HCT116 (cell line): Measurements from ENCODE around the gene LRRIQ1. TPM values are rescaled to one million over a fixed set of nuclear protein-coding genes. Genes with fewer than 3 reads are reported as not detected.

Source experiments
- ATAC-seq: fragments of 200-7000 bp; cut with Tn5 transposase; 2 replicates; pipeline ENCODE4 v1.9.1; 2020; ENCODE audit warnings: mild to moderate bottlenecking, moderate library complexity
- BruUV-seq: library from RNA; stranded (reverse); fragments of 400-500 nt; replicated peaks from 2 replicates; lab custom pipeline; 2021; lab: Mats Ljungman, UMichigan
- CTCF ChIA-PET: fragments of 300-600 bp; sonication (Branson Sonifier 250); formaldehyde crosslinking; loops from one replicate; lab custom pipeline; 2021; ENCODE audit warnings: antibody characterized with exemption; lab: Charles Lee
- POLR2A ChIA-PET: fragments of 300-600, 350-600 bp; sonication (Branson Sonifier 250); formaldehyde crosslinking; loops from one replicate; lab custom pipeline; 2021; ENCODE audit warnings: antibody characterized with exemption; lab: Charles Lee
- RAD21 ChIA-PET, 2 experiments: fragments of 300-600 bp; sonication (Branson Sonifier 250); formaldehyde crosslinking; loops; one replicate each; lab custom pipeline; 2023; ENCODE audit warnings: low total read pairs in 2 of 2; ENCODE audit not compliant: uncharacterized antibody in 2 of 2, unreplicated experiment in 2 of 2, low non-redundant PET in 1 of 2; lab: Charles Lee
- DNase-seq: peaks from one replicate; pipeline ENCODE4 v3.0.0-alpha.2; 2010; ENCODE audit warnings: low read depth, low spot score
- H2AFZ ChIP-seq: fragments of 200-600 bp; shearing (Covaris generic), sonication (generic); 2 replicates; pipeline ENCODE4 v1.6.1; 2017; ENCODE audit warnings: low read depth, mixed run types, mixed read lengths, antibody characterized with exemption, low read length; ENCODE audit not compliant: poor library complexity, severe bottlenecking
- H3K27ac ChIP-seq: 2 replicates; pipeline ENCODE4 v1.5.1; 2012; ENCODE audit warnings: low read depth, low read length
- H3K27me3 ChIP-seq: fragments of 200-600 bp; sonication (generic); 2 replicates; pipeline ENCODE4 v1.6.1; 2016; ENCODE audit warnings: mixed run types, low read length, mixed read lengths; ENCODE audit not compliant: insufficient read depth
- H3K36me3 ChIP-seq, 2 experiments: fragments of 200-500 bp in 1 of 2; fragments of 200-600 bp in 1 of 2; sonication (Bioruptor generic) in 1 of 2; sonication (generic) in 1 of 2; 2 replicates each; pipeline versions ENCODE4 v1.5.1 to v1.6.1; 2014 to 2016; ENCODE audit warnings: low read length in 2 of 2, inconsistent platforms in 1 of 2, mixed read lengths in 1 of 2, mixed run types in 1 of 2; ENCODE audit not compliant: insufficient read depth in 2 of 2, control insufficient read depth in 1 of 2
- H3K4me1 ChIP-seq, 2 experiments: fragments of 200-600 bp in 1 of 2; sonication (generic) in 1 of 2; 2 replicates each; pipeline versions ENCODE4 v1.5.1 to v1.6.1; 2012 to 2017; ENCODE audit warnings: low read length in 2 of 2, inconsistent platforms in 1 of 2, mild to moderate bottlenecking in 1 of 2, mixed read lengths in 1 of 2, mixed run types in 1 of 2, moderate library complexity in 1 of 2; ENCODE audit not compliant: insufficient read depth in 2 of 2, control insufficient read depth in 1 of 2
- H3K4me2 ChIP-seq: fragments of 200-600 bp; sonication (generic); 2 replicates; pipeline ENCODE4 v1.6.1; 2017; ENCODE audit warnings: mixed run types, low read length, mixed read lengths
- H3K4me3 ChIP-seq, 2 experiments: fragments of 200-600 bp in 1 of 2; sonication (generic) in 1 of 2; replicated peaks in 1 of 2; 2 replicates each; pipeline ENCODE4 v1.5.1; 2011 to 2016; ENCODE audit warnings: low read length in 2 of 2, control low read depth in 1 of 2, low read depth in 1 of 2, mild to moderate bottlenecking in 1 of 2, mixed read lengths in 1 of 2, mixed run types in 1 of 2
- H3K79me2 ChIP-seq: fragments of 200-600 bp; sonication (generic); 2 replicates; pipeline ENCODE4 v1.6.1; 2017; ENCODE audit warnings: mild to moderate bottlenecking, mixed run types, low read length, moderate library complexity, mixed read lengths; ENCODE audit not compliant: insufficient read depth
- H3K9ac ChIP-seq: fragments of 200-600 bp; sonication (generic); 2 replicates; pipeline ENCODE4 v1.6.1; 2016; ENCODE audit warnings: low read length, mixed read lengths
- H3K9me2 ChIP-seq: fragments of 200-600 bp; sonication (generic), shearing (Covaris generic); 2 replicates; pipeline ENCODE4 v1.6.1; 2017; ENCODE audit warnings: mixed run types, mild to moderate bottlenecking, moderate library complexity; ENCODE audit not compliant: insufficient read depth
- H3K9me3 ChIP-seq, 2 experiments: fragments of 200-500 bp in 1 of 2; fragments of 200-600 bp in 1 of 2; sonication (Bioruptor generic) in 1 of 2; sonication (generic) in 1 of 2; 2 replicates each; pipeline ENCODE4 v1.6.1; 2014 to 2017; ENCODE audit warnings: low read length in 2 of 2, mixed read lengths in 2 of 2, inconsistent platforms in 1 of 2, low read depth in 1 of 2, mild to moderate bottlenecking in 1 of 2, mixed run types in 1 of 2, moderate library complexity in 1 of 2; ENCODE audit not compliant: control insufficient read depth in 1 of 2, insufficient read depth in 1 of 2
- H4K20me1 ChIP-seq: fragments of 200-600 bp; sonication (generic), shearing (Covaris generic); 2 replicates; pipeline ENCODE4 v1.6.1; 2017; ENCODE audit warnings: mixed run types, mild to moderate bottlenecking, moderate library complexity; ENCODE audit not compliant: insufficient read depth
- CEBPB ChIP-seq: IDR thresholded peaks from 2 replicates; pipeline ENCODE4 v1.6.1; 2012; ENCODE audit warnings: low read depth
- ELF1 ChIP-seq: IDR thresholded peaks from 2 replicates; pipeline ENCODE4 v1.6.1; 2012; ENCODE audit warnings: low read depth, borderline replicate concordance
- EZH2phosphoT487 ChIP-seq: fragments of 200-600 bp; IDR thresholded peaks from 2 replicates; pipeline ENCODE4 v1.6.1; 2018; ENCODE audit warnings: antibody characterized with exemption, borderline replicate concordance
- FOSL1 ChIP-seq: IDR thresholded peaks from 2 replicates; pipeline ENCODE4 v1.6.1; 2012; ENCODE audit warnings: low read depth
- JUND ChIP-seq: IDR thresholded peaks from 2 replicates; pipeline ENCODE4 v1.6.1; 2012
- POLR2A ChIP-seq: IDR thresholded peaks from 2 replicates; pipeline ENCODE4 v1.7.0; 2011; ENCODE audit warnings: borderline replicate concordance; ENCODE audit not compliant: insufficient read depth, insufficient read length; ENCODE audit errors: extremely low read depth
- RAD21 ChIP-seq: IDR thresholded peaks from 2 replicates; pipeline ENCODE4 v1.6.1; 2012; ENCODE audit warnings: low read depth, mild to moderate bottlenecking
- SIN3A ChIP-seq: IDR thresholded peaks from 2 replicates; pipeline ENCODE4 v1.6.1; 2012; ENCODE audit warnings: low read depth
- SRF ChIP-seq: IDR thresholded peaks from 2 replicates; pipeline ENCODE4 v1.6.1; 2012; ENCODE audit warnings: low read depth
- ZNF274 ChIP-seq: fragments of 200-500 bp; sonication (Bioruptor generic); IDR thresholded peaks from 2 replicates; pipeline ENCODE4 v1.6.1; 2014; ENCODE audit warnings: mild to moderate bottlenecking, low read depth, low read length, inconsistent platforms
- intact Hi-C: fragments of 100-400 bp; cut with micrococcal nuclease; formaldehyde crosslinking; loops from 2 replicates; pipeline ENCODE4 v1.10.0; 2022
- total RNA-seq: library from RNA; stranded (reverse); gene quantifications from one replicate; pipeline ENCODE4 v1.2.1, GENCODE V29; 2021; ENCODE audit not compliant: unreplicated experiment
- TF ChIP-seq, protein P1 (sequence below): IDR thresholded peaks from 2 replicates; pipeline ENCODE4 v1.6.1; 2012; ENCODE audit warnings: low read depth
- TF ChIP-seq, protein P2 (sequence below): IDR thresholded peaks from 2 replicates; pipeline ENCODE4 v1.6.1; 2012

LRRIQ1 gene
- total RNA-seq, 1 experiment from 2014 or later: 0.89 TPM

DNA sequence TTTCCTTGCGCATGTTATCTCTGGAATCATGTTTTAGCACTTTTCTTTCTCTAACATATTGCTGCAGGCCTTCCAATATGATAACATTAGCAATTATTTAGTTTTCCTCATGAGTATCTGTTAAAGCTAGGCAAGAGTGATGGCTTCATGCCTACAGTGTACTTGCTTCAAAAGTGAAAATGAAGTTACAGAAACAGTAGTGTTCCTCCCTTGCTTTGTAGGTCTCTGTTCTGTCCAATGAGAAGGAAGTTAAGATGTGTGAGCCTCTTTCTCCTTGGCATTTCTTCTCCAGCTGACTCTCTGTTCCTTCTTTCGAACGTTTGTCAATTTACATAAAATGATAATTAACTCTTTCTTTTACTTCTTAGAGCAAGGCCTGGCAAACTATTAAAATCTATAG is 22.2 kb downstream of the LRRIQ1 start:
- no TSS peak for BruUV-seq
- Histone ChIP-seq H3K79me2 (no peaks in the 10 kb centered on the region), H3K36me3 (no peaks in the 10 kb centered on the region), H3K4me3 (no peak overlapping the region), H3K4me2 (no peak overlapping the region), H4K20me1 (no peaks in the 10 kb centered on the region), H3K9ac (no peak overlapping the region), H3K27me3 (no peaks in the 10 kb centered on the region), H3K27ac (no peak overlapping the region), H3K9me3 (no peaks in the 10 kb centered on the region), H2AFZ (no peak overlapping the region), H3K4me1 (no peaks in the 10 kb centered on the region), H3K9me2 (no peaks in the 10 kb centered on the region)
- no peak for TF ChIP-seq SIN3A
- TF ChIP-seq, protein P1, sequence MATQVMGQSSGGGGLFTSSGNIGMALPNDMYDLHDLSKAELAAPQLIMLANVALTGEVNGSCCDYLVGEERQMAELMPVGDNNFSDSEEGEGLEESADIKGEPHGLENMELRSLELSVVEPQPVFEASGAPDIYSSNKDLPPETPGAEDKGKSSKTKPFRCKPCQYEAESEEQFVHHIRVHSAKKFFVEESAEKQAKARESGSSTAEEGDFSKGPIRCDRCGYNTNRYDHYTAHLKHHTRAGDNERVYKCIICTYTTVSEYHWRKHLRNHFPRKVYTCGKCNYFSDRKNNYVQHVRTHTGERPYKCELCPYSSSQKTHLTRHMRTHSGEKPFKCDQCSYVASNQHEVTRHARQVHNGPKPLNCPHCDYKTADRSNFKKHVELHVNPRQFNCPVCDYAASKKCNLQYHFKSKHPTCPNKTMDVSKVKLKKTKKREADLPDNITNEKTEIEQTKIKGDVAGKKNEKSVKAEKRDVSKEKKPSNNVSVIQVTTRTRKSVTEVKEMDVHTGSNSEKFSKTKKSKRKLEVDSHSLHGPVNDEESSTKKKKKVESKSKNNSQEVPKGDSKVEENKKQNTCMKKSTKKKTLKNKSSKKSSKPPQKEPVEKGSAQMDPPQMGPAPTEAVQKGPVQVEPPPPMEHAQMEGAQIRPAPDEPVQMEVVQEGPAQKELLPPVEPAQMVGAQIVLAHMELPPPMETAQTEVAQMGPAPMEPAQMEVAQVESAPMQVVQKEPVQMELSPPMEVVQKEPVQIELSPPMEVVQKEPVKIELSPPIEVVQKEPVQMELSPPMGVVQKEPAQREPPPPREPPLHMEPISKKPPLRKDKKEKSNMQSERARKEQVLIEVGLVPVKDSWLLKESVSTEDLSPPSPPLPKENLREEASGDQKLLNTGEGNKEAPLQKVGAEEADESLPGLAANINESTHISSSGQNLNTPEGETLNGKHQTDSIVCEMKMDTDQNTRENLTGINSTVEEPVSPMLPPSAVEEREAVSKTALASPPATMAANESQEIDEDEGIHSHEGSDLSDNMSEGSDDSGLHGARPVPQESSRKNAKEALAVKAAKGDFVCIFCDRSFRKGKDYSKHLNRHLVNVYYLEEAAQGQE: no peak
- no peak for TF ChIP-seq SRF
- DNase-seq: no peak
- no peak for ATAC-seq
- ChIA-PET POLR2A (no interaction called here), RAD21 (no interaction called here), CTCF (interaction anchor here (0.7 to 1.6 kb wide), 2 partner anchors 18 kb away, joined by 3 to 5 read pairs; no protein-coding TSS in a partner anchor)
- intact Hi-C loops: no loop called here

DNA sequence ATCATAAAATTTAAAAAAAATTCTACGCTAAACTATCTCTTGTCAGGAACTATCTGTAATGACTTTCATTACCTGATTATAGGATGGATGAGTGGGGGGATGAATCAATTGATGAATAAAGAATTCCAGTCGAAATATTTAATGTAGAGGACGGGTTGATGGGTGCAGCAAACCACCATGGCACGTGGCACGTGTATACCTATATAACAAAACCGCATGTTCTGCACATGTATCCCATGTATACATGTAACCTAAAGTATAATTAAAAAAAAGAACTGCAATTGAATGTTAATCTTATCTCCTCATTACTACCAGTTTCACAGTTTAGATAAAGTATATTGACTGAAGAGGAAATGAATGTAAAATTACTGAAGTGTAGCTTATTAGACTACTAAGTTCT is 23.4 kb downstream of the LRRIQ1 start:
- H3K9me3 ChIP-seq: no peaks in the 10 kb centered on the region
- intact Hi-C loops: no loop called here
- H2AFZ ChIP-seq: no peak overlapping the region
- no peaks in the 10 kb centered on the region for H4K20me1 ChIP-seq
- BruUV-seq: no TSS peak
- ChIA-PET RAD21 (no interaction called here), POLR2A (no interaction called here), CTCF (interaction anchor here (1.6 kb wide), 1 partner anchor 17 kb away, joined by 5 read pairs; no protein-coding TSS in a partner anchor)
- H3K79me2 ChIP-seq: no peaks in the 10 kb centered on the region
- H3K4me1 ChIP-seq: no peaks in the 10 kb centered on the region
- no peak overlapping the region for H3K9ac ChIP-seq
- H3K27ac ChIP-seq: no peak overlapping the region
- H3K4me3 ChIP-seq: no peak overlapping the region
- H3K9me2 ChIP-seq: no peaks in the 10 kb centered on the region
- H3K36me3 ChIP-seq: no peaks in the 10 kb centered on the region
- no peak for ATAC-seq
- DNase-seq: no peak
- H3K27me3 ChIP-seq: no peaks in the 10 kb centered on the region
- no peak overlapping the region for H3K4me2 ChIP-seq
- TF ChIP-seq POLR2A (no peak), SIN3A (no peak), ELF1 (no peak), CEBPB (no peak), JUND (no peak), EZH2phosphoT487 (no peak), ZNF274 (no peak), FOSL1 (no peak), RAD21 (no peak), SRF (no peak)
- TF ChIP-seq, protein P2, sequence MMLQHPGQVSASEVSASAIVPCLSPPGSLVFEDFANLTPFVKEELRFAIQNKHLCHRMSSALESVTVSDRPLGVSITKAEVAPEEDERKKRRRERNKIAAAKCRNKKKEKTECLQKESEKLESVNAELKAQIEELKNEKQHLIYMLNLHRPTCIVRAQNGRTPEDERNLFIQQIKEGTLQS: no peak
- TF ChIP-seq, protein P1: no peak
